K562 (cell line): ENCODE results near the gene KATNAL1. TPM values are rescaled to one million over a fixed set of nuclear protein-coding genes. Genes with fewer than 3 reads are reported as not detected.

Experiments
- ATAC-seq: fragments of 200-7000 bp; cut with Tn5 transposase; 3 replicates; pipeline ENCODE4 v1.9.1; 2020; ENCODE audit warnings: moderate library complexity
- BruUV-seq: library from RNA; stranded (reverse); fragments of 400-500 nt; replicated peaks from 2 replicates; lab custom pipeline; 2021; lab: Mats Ljungman, UMichigan
- CTCF ChIA-PET: fragments of 300-600 bp; formaldehyde crosslinking; extraction: SDS; loops from one replicate; lab custom pipeline; 2021; ENCODE audit warnings: low intra/inter-chr PET ratio; lab: Yijun Ruan, JAX
- POLR2A ChIA-PET: fragments of 300-600, 350-650 bp; sonication (Branson Sonifier 250); formaldehyde crosslinking; extraction: SDS; loops from one replicate; lab custom pipeline; 2021; ENCODE audit warnings: antibody characterized with exemption, inconsistent platforms; lab: Yijun Ruan, JAX
- DNase-seq, 4 experiments: peaks; one replicate each; pipeline versions ENCODE4 v3.0.0 to v3.0.0-alpha.2; 2011 to 2018; ENCODE audit warnings: low spot score in 3 of 4, mixed read lengths in 3 of 4; ENCODE audit errors: extremely low read depth in 1 of 4
- FAIRE-seq: peaks from 2 replicates; lab custom pipeline; 2011; peaks lifted over from hg19 to GRCh38; lab: Jason Lieb, UNC
- H2AFZ ChIP-seq: 2 replicates; pipeline ENCODE4 v1.6.0; 2011; ENCODE audit warnings: low read depth, low read length, control low read depth, inconsistent platforms
- H3K27ac ChIP-seq: fragments of 200-600 bp; 3 replicates; pipeline ENCODE4 v1.8.0; 2011; ENCODE audit warnings: low read depth, mild to moderate bottlenecking, control low read depth, inconsistent platforms, low read length, moderate library complexity, mixed read lengths; ENCODE audit errors: extremely low read depth
- H3K27me3 ChIP-seq, 2 experiments: fragments of 300-600 bp in 1 of 2; 2 replicates in 1 of 2; 3 replicates in 1 of 2; pipeline versions ENCODE4 v1.6.0 to v1.8.0; 2011; ENCODE audit warnings: inconsistent platforms in 2 of 2, low read length in 2 of 2, mild to moderate bottlenecking in 1 of 2, mixed read lengths in 1 of 2, moderate library complexity in 1 of 2; ENCODE audit not compliant: control insufficient read depth in 2 of 2, insufficient read depth in 2 of 2
- H3K36me3 ChIP-seq: fragments of 300-600 bp; 3 replicates; pipeline ENCODE4 v1.8.0; 2011; ENCODE audit warnings: mild to moderate bottlenecking, low read length, inconsistent platforms; ENCODE audit not compliant: control insufficient read depth, insufficient read depth
- H3K4me1 ChIP-seq, 2 experiments: fragments of 200-600 bp in 1 of 2; replicated peaks in 1 of 2; 2 replicates in 1 of 2; 3 replicates in 1 of 2; pipeline versions ENCODE4 v1.5.1 to v1.8.0; 2011; ENCODE audit warnings: inconsistent platforms in 2 of 2, low read length in 2 of 2, mild to moderate bottlenecking in 1 of 2, mixed read lengths in 1 of 2, moderate library complexity in 1 of 2; ENCODE audit not compliant: control insufficient read depth in 2 of 2, insufficient read depth in 2 of 2
- H3K4me2 ChIP-seq: 2 replicates; pipeline ENCODE4 v1.6.1; 2011; ENCODE audit warnings: low read length, control low read depth, inconsistent platforms, mixed read lengths; ENCODE audit not compliant: insufficient read depth
- H3K4me3 ChIP-seq: fragments of 200-600 bp; sonication (generic), shearing (Covaris generic); 2 replicates; pipeline ENCODE4 v1.5.1; 2016; ENCODE audit warnings: control low read depth, inconsistent platforms
- H3K79me2 ChIP-seq: fragments of 200-600 bp; 3 replicates; pipeline ENCODE4 v1.8.0; 2011; ENCODE audit warnings: low read length, inconsistent platforms; ENCODE audit not compliant: control insufficient read depth, insufficient read depth
- H3K9ac ChIP-seq, 2 experiments: 2 replicates each; pipeline versions ENCODE4 v1.6.0 to v1.6.1; 2011; ENCODE audit warnings: low read depth in 2 of 2, low read length in 2 of 2, control low read depth in 1 of 2, inconsistent platforms in 1 of 2, mild to moderate bottlenecking in 1 of 2, mixed read lengths in 1 of 2; ENCODE audit not compliant: insufficient read depth in 1 of 2
- H3K9me1 ChIP-seq: one replicate; pipeline ENCODE4 v1.6.0; 2011; ENCODE audit warnings: inconsistent platforms, mild to moderate bottlenecking, low read length, moderate library complexity; ENCODE audit not compliant: control insufficient read depth, insufficient read depth
- H3K9me3 ChIP-seq: replicated peaks from 2 replicates; pipeline ENCODE4 v1.5.1; 2011; ENCODE audit warnings: low read depth, low read length, inconsistent platforms; ENCODE audit not compliant: control insufficient read depth, insufficient read depth
- H4K20me1 ChIP-seq: replicated peaks from 2 replicates; pipeline ENCODE4 v1.6.1; 2011; ENCODE audit warnings: low read length, inconsistent platforms, mixed read lengths; ENCODE audit not compliant: control insufficient read depth, insufficient read depth
- CCAR2 ChIP-seq: fragments of 200-400 bp; formaldehyde crosslinking; IDR thresholded peaks from 2 replicates; pipeline ENCODE4 v1.6.1; 2017; ENCODE audit warnings: mild to moderate bottlenecking, low read depth, low read length
- CEBPG ChIP-seq, 3 experiments: fragments of 200-800 bp in 1 of 3; sonication (Bioruptor generic) in 1 of 3; sonication (generic) in 1 of 3; formaldehyde crosslinking in 1 of 3; IDR thresholded peaks in 2 of 3; conservative IDR thresholded peaks in 1 of 3; 2 replicates each; pipeline versions ENCODE4 v1.6.1 to v1.8.0; 2016 to 2022; ENCODE audit warnings: missing compliant biosample characterization in 2 of 3, missing genetic modification characterization in 2 of 3, mild to moderate bottlenecking in 1 of 3, missing genetic modification reagents in 1 of 3
- FOXM1 ChIP-seq, 2 experiments: fragments of 450-650 bp in 1 of 2; sonication (generic) in 1 of 2; formaldehyde crosslinking in 1 of 2; IDR thresholded peaks; 2 replicates each; pipeline versions ENCODE4 v1.6.1 to v1.9.0; 2017 to 2022; ENCODE audit warnings: low read depth in 2 of 2, mild to moderate bottlenecking in 2 of 2, missing genetic modification reagents in 1 of 2, moderate library complexity in 1 of 2
- NELFE ChIP-seq: IDR thresholded peaks from 2 replicates; pipeline ENCODE4 v1.6.1; 2011; ENCODE audit warnings: mild to moderate bottlenecking; ENCODE audit not compliant: insufficient read depth, insufficient read length
- WGBS: fragments of 100-300 bp; shearing (Covaris generic); methylation state at CpG from one replicate; pipeline ENCODE4 v1.1.6; 2016; ENCODE audit warnings: low coverage, mixed read lengths; ENCODE audit not compliant: insufficient coverage; ENCODE audit errors: missing lambda C conversion rate; 5-methylcytosine and 5-hydroxymethylcytosine counted together
- in situ Hi-C: fragments of 300-500 bp; cut with MboI; formaldehyde crosslinking; loops from 4 replicates; pipeline ENCODE4 v1.15.0; 2018; ENCODE audit warnings: inconsistent platforms, mixed read lengths
- intact Hi-C: fragments of 100-400 bp; cut with micrococcal nuclease; formaldehyde crosslinking; loops from 2 replicates; pipeline ENCODE4 v1.14.2; 2022
- polyA plus RNA-seq, 8 experiments: library from polyadenylated mRNA; depleted of rRNA in 4 of 8; stranded (reverse) in 5 of 8; unstranded in 3 of 8; fragments of >200 nt; fragmentation: Nextera tagmentation in 2 of 8; fragmentation: Illumina TruSeq in 1 of 8; extraction: Ambion mirVana in 2 of 8; extraction: Trizol in 1 of 8; gene quantifications; 2 replicates each; pipeline versions ENCODE4 v1.2.1 to v1.2.3, GENCODE V29; 2011 to 2014; ENCODE audit warnings: inconsistent platforms in 1 of 8, missing spikeins in 1 of 8
- total RNA-seq, 7 experiments: library from RNA; depleted of rRNA in 6 of 7; stranded (reverse); fragments of >200 nt in 6 of 7; fragmentation: Illumina TruSeq in 2 of 7; extraction: Trizol in 2 of 7; gene quantifications; 2 replicates each; pipeline versions ENCODE4 v1.2.1 to v1.2.3, GENCODE V29; 2011 to 2021; ENCODE audit warnings: low replicate concordance in 1 of 7
- TF ChIP-seq, protein P1 (sequence below), 2 experiments: fragments of 450-650 bp in 1 of 2; sonication (generic) in 1 of 2; formaldehyde crosslinking; conservative IDR thresholded peaks; 2 replicates each; pipeline versions ENCODE4 v1.4.0 to v1.8.1; 2020 to 2022; ENCODE audit warnings: mild to moderate bottlenecking in 1 of 2, missing genetic modification reagents in 1 of 2

Gene KATNAL1
- total and polyA plus RNA-seq, 9 of the 15 experiments (the other 6 are each of a cell fraction or from before 2014, with no cell fraction given), result 2.5 to 8.2 (median 5.5) TPM

DNA sequence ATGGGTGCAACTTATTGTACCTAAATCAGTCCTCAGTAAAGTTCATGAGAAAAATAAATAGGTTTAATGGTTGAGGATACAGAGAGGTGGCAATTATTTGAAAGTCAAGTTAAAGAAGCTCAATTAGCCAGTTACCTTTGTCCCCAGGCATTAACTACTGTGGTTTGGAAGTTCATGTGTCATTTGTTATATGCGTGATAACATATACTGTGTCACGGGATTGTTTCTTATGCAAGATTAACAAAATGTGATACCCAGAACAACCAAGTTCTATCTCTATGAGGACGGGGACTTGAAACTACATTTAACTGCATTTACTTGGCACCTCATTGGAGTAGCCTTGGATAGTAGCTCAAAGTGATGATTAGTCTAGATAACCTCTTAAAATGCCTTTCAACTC is 13.9 kb upstream of the KATNAL1 start:
- BruUV-seq, result no TSS peak
- Histone ChIP-seq H3K4me2 (no peak overlapping the region), H3K27me3 (no peaks in the 10 kb centered on the region), H4K20me1 (no peaks in the 10 kb centered on the region), H3K9me3 (no peaks in the 10 kb centered on the region), H3K36me3 (no peaks in the 10 kb centered on the region), H3K4me3 (no peak overlapping the region), H3K9me1 (no peaks in the 10 kb centered on the region), H3K9ac (no peak overlapping the region), H3K79me2 (no peaks in the 10 kb centered on the region), H2AFZ (no peak overlapping the region), H3K27ac (no peak overlapping the region), H3K4me1 (peaks cover 0 to 3% of the 10 kb centered on the region in 2 experiments; a peak in 3 of 5 replicates)
- WGBS, result 49% methylated on average over 3 of the region's 3 CpGs
- CTCF ChIA-PET, result no interaction called here
- in situ Hi-C loops (no loop called here), intact Hi-C loops (no loop called here)
- no peak for FAIRE-seq
- no peak for TF ChIP-seq FOXM1 (IDR thresholded peaks at IDR 0.05; ENCODE audit: low read depth)
- TF ChIP-seq FOXM1 (CRISPR knock-in tag; IDR thresholded peaks at IDR 0.05; ENCODE audit: low read depth), result no peak
- no peak for TF ChIP-seq NELFE
- TF ChIP-seq CEBPG (CRISPR knock-in tag; IDR thresholded peaks at IDR 0.05), result no peak
- TF ChIP-seq CEBPG (tag; conservative IDR thresholded peaks at IDR 0.05 in 1 of 2, IDR thresholded peaks at IDR 0.05 in 1 of 2), result no peak
- no peak for TF ChIP-seq CCAR2
- TF ChIP-seq, protein P1, sequence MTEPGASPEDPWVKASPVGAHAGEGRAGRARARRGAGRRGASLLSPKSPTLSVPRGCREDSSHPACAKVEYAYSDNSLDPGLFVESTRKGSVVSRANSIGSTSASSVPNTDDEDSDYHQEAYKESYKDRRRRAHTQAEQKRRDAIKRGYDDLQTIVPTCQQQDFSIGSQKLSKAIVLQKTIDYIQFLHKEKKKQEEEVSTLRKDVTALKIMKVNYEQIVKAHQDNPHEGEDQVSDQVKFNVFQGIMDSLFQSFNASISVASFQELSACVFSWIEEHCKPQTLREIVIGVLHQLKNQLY (CRISPR knock-in tag; conservative IDR thresholded peaks at IDR 0.05), result no peak
- ATAC-seq, result no peak
- POLR2A ChIA-PET, result interaction anchor here (1.6 kb wide), 1 partner anchor 13 kb away, joined by 6 read pairs; no protein-coding TSS in a partner anchor
- DNase-seq, result no peak
